Cardiac septum (tissue), 1 donor: ENCODE measurements around the gene OR2V2. TPM values are rescaled to one million over a fixed set of nuclear protein-coding genes. Genes with fewer than 3 reads are reported as not detected.
"Not testable (repeated sequence)": the region's sequence is repeated elsewhere in the genome, so short reads cannot be mapped to it uniquely, and the experiment has no call there.

Source experiments
- DNase-seq: peaks from one replicate; pipeline ENCODE4 v3.0.0-alpha.2; 2020; ENCODE audit warnings: low spot score
- intact Hi-C: fragments of 100-400 bp; cut with DNase I; formaldehyde crosslinking; loops from one replicate; pipeline ENCODE4 v1.14.0; 2022
- total RNA-seq: library from RNA; stranded (reverse); fragmentation: NEBNext Ultra II Directional; extraction: Animal tissue kit (Norgen Biotek cat#: 25700); gene quantifications from one replicate; pipeline ENCODE4 v1.2.1, GENCODE V29; 2021
- donor health status: DM: no; HTN: no; CAD: no.

OR2V2 gene
- total RNA-seq, 1 donor from 2014 or later, result not detected

GRCh38 chr5:181164076-181164952, 16.9 kb downstream of the OR2V2 start:
- no peak for DNase-seq
- intact Hi-C loops, result no loop called here

DNA sequence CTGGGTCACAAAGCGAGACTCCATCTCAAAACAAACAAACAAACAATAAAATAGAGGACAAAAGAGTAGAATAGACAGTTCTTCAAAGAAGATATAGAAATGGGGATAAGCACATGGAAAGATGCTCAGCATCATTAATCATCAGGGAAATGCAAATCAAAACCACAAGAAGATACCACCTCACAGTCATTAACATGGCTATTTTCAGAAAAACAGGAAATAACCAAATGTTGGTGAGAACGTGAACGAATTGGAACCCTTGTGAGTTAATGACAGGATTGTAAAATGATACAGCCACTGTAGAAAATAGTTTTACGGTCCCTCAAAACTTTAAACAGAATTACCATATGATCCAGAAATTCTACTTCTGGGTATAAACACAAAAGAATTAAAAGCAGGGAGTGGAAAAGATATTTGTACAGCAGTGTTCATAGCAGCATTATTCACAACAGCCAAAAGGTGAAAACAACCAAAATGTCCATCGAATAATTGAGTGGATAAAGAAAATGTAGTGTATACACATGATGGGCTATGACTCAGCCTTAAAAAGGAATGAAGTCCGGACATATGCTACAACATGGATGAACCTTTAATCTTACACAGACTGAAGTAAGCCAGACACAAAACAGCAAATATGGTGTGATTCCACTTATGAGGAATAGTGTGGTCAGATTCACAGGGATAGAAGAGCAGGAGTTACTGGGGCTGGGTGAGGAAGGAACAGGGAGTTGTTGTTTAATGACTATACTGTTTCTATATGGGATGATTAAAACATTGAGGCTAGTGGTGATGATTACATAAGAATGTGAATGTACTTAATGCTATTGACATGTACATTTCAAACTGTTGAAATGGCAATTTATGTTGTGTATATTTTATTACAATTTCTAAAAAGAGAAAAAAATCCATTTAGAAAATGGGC, 19.7 kb downstream of the OR2V2 start:
- no peak for DNase-seq
- intact Hi-C loops, result no loop called here

- no peak for DNase-seq
- intact Hi-C loops, result no loop called here
Measured at GRCh38 chr5:181167814-181168488, 20.6 kb downstream of the OR2V2 start.

DNA sequence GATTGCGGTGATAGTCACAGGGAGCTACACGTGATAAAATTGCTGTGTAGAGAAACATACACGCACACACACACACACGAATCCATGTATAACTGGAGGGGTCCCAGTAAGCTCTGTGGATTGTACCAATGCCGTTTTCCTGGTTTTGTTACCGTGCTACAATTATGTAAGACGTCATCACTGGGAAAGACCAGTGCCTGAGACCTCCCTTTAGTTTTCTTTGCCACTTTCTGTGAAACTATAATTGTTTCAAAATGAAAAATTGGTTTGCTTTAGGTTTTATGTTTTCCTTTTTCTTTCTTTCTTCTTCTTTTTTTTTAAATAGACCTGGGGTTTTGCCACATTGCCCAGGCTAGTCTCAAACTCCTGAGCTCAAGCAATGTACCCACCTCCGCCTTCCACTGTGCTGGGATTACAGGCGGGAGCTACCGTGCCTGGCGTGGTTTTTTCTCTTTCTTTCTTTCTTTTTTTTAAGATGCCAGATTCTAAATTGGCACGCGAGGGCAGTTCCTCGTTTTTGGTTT, 21.3 kb downstream of the OR2V2 start:
- intact Hi-C loops, result no loop called here
- DNase-seq, result no peak

- intact Hi-C loops, DNase-seq: not testable (repeated sequence)
Measured at GRCh38 chr5:181169459-181170236, 22.3 kb downstream of the OR2V2 start.

- intact Hi-C loops, result no loop called here
- peak; percentile 35 for DNase-seq
Measured at GRCh38 chr5:181170237-181170825, 22.9 kb downstream of the OR2V2 start.

- intact Hi-C loops, result no loop called here
- DNase-seq, result peak; percentile 9
Measured at GRCh38 chr5:181170996-181171395, 23.6 kb downstream of the OR2V2 start.

GRCh38 chr5:181171782-181172181, 24.4 kb downstream of the OR2V2 start:
- intact Hi-C loops, result no loop called here
- no peak for DNase-seq

GRCh38 chr5:181173027-181173419, 25.6 kb downstream of the OR2V2 start:
- intact Hi-C loops, result no loop called here
- no peak for DNase-seq

DNA sequence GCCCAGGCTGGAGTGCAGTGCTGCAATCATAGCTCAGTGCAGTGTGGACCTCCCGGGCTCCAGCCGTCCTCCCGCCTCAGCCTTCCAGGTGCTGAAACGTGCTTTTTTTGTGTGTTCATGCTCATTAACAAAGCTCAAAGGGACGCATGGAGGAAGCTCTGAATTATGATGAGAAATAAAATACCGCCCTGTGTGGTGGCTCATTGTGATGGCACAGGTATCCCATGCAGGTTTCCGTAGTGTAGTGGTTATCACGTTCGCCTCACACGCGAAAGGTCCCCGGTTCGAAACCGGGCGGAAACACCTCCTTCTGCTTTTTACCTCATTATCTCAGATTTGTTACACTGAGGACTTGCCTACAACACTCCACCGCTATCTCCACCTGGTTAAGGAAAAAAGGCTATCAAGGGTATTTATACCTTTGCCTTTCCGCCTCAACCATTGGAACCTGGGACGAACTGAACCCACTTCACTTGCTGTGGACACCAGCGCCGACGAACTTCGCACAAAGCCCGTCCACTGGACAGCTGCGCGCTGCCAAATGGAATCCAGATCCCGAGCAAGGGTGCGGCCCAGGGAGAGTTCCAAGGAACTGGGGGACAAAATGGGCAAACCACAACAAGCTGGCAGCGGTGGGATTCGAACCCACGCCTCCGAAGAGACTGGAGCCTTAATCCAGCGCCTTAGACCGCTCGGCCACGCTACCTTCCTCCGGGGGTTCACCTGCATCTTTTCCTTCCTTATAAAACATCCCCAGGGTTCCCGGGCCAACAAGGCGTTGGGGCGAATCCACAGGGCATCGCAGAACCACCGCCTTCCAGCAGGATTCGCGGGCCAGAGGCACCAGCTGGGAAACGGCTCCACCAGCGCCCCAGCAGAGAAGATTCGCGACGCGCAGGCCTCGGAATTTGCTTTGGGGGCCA, 26.3 kb downstream of the OR2V2 start:
- intact Hi-C loops, result no loop called here

DNA sequence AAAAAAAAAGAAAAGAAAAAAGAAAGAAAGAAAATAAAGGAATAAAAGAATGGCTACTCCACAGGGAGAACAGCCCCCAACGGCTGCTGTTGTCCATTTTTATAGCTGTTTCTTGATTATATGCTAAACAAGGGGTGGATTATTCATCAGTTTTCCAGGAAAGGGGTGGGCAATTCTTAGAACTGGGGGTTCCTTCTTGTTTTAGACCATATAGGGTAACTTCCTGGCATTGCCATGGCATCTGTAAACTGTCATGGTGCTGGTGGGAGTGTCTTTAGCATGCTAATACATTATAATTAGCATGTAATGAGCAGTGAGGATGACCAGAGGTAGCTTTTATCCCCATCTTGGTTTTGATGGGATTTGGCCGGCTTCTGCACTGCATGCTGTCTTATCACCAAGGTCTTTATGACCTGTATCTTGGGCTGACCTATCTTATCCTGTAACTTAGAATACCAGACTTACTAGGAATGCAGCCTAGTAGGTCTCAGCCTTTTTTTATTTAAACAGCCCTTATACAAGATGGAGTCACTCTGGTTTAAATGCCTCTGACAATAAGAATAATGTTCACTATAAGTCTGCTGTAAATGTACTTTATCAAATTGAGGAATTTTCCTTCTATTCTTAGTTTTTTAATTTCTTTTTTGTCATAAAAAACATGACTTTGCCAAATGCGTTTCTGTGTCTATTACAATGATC, 29.0 kb downstream of the OR2V2 start:
- intact Hi-C loops, result no loop called here
- no peak for DNase-seq

More for the DNA sequence above, 26.3 kb downstream of the OR2V2 start:
- DNase-seq, result no peak

DNA sequence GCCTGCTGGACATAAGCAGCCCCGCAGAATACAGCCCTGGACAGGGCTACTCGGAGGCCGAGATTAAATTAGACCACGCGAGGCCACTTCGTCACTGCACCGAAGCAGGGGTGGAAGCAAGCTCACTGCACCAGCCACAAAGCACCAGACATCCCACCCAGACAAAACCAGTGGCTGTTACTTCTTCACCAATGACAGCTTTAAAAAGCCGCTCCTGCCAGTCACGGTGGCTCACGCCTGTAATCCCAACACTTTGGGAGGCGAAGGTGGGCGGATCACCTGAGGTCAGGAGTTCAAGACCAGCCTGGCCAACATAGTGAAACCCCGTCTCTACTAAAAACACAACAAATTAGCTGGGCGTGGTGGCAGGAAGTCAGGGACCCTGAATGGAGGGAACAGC, 30.2 kb downstream of the OR2V2 start:
- intact Hi-C loops, DNase-seq: not testable (repeated sequence)

GRCh38 chr5:181181650-181182565, 34.5 kb downstream of the OR2V2 start:
- intact Hi-C loops, result no loop called here

GRCh38 chr5:181182651-181183050, 35.3 kb downstream of the OR2V2 start:
- intact Hi-C loops, result no loop called here
- peak; percentile 2 for DNase-seq

More at GRCh38 chr5:181181650-181182565, 34.5 kb downstream of the OR2V2 start:
- DNase-seq, result peak; percentile 20

GRCh38 chr5:181184845-181185216, 37.4 kb downstream of the OR2V2 start:
- intact Hi-C loops, result no loop called here
- DNase-seq, result no peak

GRCh38 chr5:181185560-181185959, 38.2 kb downstream of the OR2V2 start:
- intact Hi-C loops, result no loop called here
- DNase-seq, result peak; percentile 24
